NCI-H524 treated with DMSO at 0.1 percent for 48 hours (cell line): ENCODE measurements around the gene PARD3B.
A peak's percentile ranks its signal among the peaks of the same experiment; 100 is the strongest.

Experiments used
- DNase-seq: peaks from one replicate; lab custom pipeline; 2025; lab: John Stamatoyannopoulos, UW

PARD3B gene

GRCh38 chr2:205511221-205511620, 965.9 kb downstream of the PARD3B start:
- no peak for DNase-seq

- DNase-seq: no peak
Observed at GRCh38 chr2:205511641-205512040, 966.4 kb downstream of the PARD3B start.

- DNase-seq: no peak
Observed at GRCh38 chr2:205520311-205520710, 975.0 kb downstream of the PARD3B start.

GRCh38 chr2:205524656-205525055, 979.4 kb downstream of the PARD3B start:
- no peak for DNase-seq

- no peak for DNase-seq
Observed at GRCh38 chr2:205527801-205528200, 982.5 kb downstream of the PARD3B start.

GRCh38 chr2:205531072-205531471, 985.8 kb downstream of the PARD3B start:
- DNase-seq: no peak

GRCh38 chr2:205531489-205532148, 986.3 kb downstream of the PARD3B start:
- DNase-seq: no peak

- DNase-seq: no peak
Observed at GRCh38 chr2:205535001-205535400, 989.7 kb downstream of the PARD3B start.

- peak; percentile 6 for DNase-seq
Observed at GRCh38 chr2:205539603-205540002, 994.3 kb downstream of the PARD3B start.

- no peak for DNase-seq
Observed at GRCh38 chr2:205540036-205540435, 994.8 kb downstream of the PARD3B start.

GRCh38 chr2:205543262-205543843, 998.1 kb downstream of the PARD3B start:
- DNase-seq: no peak

GRCh38 chr2:205543937-205544702, 998.8 kb downstream of the PARD3B start:
- no peak for DNase-seq

GRCh38 chr2:205545971-205546816, 1000.9 kb downstream of the PARD3B start:
- no peak for DNase-seq

GRCh38 chr2:205555566-205556230, 1010.4 kb downstream of the PARD3B start:
- no peak for DNase-seq

- no peak for DNase-seq
Observed at GRCh38 chr2:205556357-205556756, 1011.1 kb downstream of the PARD3B start.

- peak; percentile 67 for DNase-seq
Observed at GRCh38 chr2:205556841-205557539, 1011.7 kb downstream of the PARD3B start.

GRCh38 chr2:205557873-205558272, 1012.6 kb downstream of the PARD3B start:
- no peak for DNase-seq

- DNase-seq: no peak
Observed at GRCh38 chr2:205561441-205561840, 1016.2 kb downstream of the PARD3B start.

GRCh38 chr2:205563646-205564045, 1018.4 kb downstream of the PARD3B start:
- no peak for DNase-seq

GRCh38 chr2:205564346-205565141, 1019.3 kb downstream of the PARD3B start:
- DNase-seq: no peak
